Stimulated activated CD4-positive, alpha-beta T cell treated with anti-CD3 and anti-CD28 coated beads, Interleukin-4, amount 100 ng/mL, for 4 hours (primary cell): ENCODE measurements around the gene AUNIP.

Source experiments
- DNase-seq, 2 experiments: peaks; one replicate each; pipeline ENCODE4 v3.0.0-alpha.2; 2020

Gene AUNIP

GRCh38 chr1:25825605-25826004 is 33.7 kb downstream of the AUNIP start:
- no peak for DNase-seq

GRCh38 chr1:25821630-25822091 is 37.6 kb downstream of the AUNIP start:
- DNase-seq, result no peak

- DNase-seq, result no peak
Observed at GRCh38 chr1:25821112-25821476, 38.2 kb downstream of the AUNIP start.

- peak; percentile 57 to 66 for DNase-seq
Observed at GRCh38 chr1:25820247-25821111, 38.8 kb downstream of the AUNIP start.

GRCh38 chr1:25819491-25820246 is 39.6 kb downstream of the AUNIP start, which contains the start of gene MTFR1L:
TSS of gene MTFR1L (plus strand) at chr1:25819954. CDS start at chr1:25823105, 3,151 bp downstream.
- DNase-seq, result peak; percentile 92 to 93

GRCh38 chr1:25818569-25818968 is 40.7 kb downstream of the AUNIP start:
- DNase-seq, result no peak

GRCh38 chr1:25817840-25818501 is 41.3 kb downstream of the AUNIP start:
- no peak for DNase-seq

GRCh38 chr1:25816112-25816718 is 43.0 kb downstream of the AUNIP start:
- DNase-seq, result no peak

GRCh38 chr1:25815208-25816111 is 43.8 kb downstream of the AUNIP start:
- no peak for DNase-seq

GRCh38 chr1:25814549-25815087 is 44.6 kb downstream of the AUNIP start:
- DNase-seq, result no peak

- DNase-seq, result no peak
Observed at GRCh38 chr1:25813734-25814471, 45.4 kb downstream of the AUNIP start.

GRCh38 chr1:25813071-25813733 is 46.1 kb downstream of the AUNIP start:
- no peak for DNase-seq

GRCh38 chr1:25811384-25812082 is 47.7 kb downstream of the AUNIP start:
- DNase-seq, result no peak

GRCh38 chr1:25810341-25811299 is 48.6 kb downstream of the AUNIP start:
- DNase-seq, result peak; percentile 67 to 83

GRCh38 chr1:25809929-25810328 is 49.3 kb downstream of the AUNIP start:
- no peak for DNase-seq

- no peak for DNase-seq
Observed at GRCh38 chr1:25809283-25809926, 49.9 kb downstream of the AUNIP start.

GRCh38 chr1:25808481-25809244 is 50.6 kb downstream of the AUNIP start:
- no peak for DNase-seq
